Rectal smooth muscle tissue (tissue), 1 donor: ENCODE results near the gene UROD.
"Not testable (repeated sequence)": the region's sequence is repeated elsewhere in the genome, so short reads cannot be mapped to it uniquely, and the experiment has no call there.

Source experiments
- H3K27ac ChIP-seq: one replicate; pipeline ENCODE4 v1.7.0; 2013; ENCODE audit warnings: low read depth, low read length, inconsistent platforms
- H3K27me3 ChIP-seq: one replicate; pipeline ENCODE4 v1.7.0; 2013; ENCODE audit warnings: low read length; ENCODE audit not compliant: control insufficient read depth, insufficient read depth
- H3K36me3 ChIP-seq: one replicate; pipeline ENCODE4 v1.7.0; 2013; ENCODE audit warnings: low read length; ENCODE audit not compliant: control insufficient read depth, insufficient read depth
- H3K4me1 ChIP-seq: one replicate; pipeline ENCODE4 v1.7.0; 2013; ENCODE audit warnings: low read length; ENCODE audit not compliant: control insufficient read depth, insufficient read depth
- H3K4me3 ChIP-seq: one replicate; pipeline ENCODE4 v1.7.0; 2013; ENCODE audit warnings: low read length
- H3K9ac ChIP-seq: one replicate; pipeline ENCODE4 v1.7.0; 2013; ENCODE audit warnings: low read length

Gene UROD

DNA sequence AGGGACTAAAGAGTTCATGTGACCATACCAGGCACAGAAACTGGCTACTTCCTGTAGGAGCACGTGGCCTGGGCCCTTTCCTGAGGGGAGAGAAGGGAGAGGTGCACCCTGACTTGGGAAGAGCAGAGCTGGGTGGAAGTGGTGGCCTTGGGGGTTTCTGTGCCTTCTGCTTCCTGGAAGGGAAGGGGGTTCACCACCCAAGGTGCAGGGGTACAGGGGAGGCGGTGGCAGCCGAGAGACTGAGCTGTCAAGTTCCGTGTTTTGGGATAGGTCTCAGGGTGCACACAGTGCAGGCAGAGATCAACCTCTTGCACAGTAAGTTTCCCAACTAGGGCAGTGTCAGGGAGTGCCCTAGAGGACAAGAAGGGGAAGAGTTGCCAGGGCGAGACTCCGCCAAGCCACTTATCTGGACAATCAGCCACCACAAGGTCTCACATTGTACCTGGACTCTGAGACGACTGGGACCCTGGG is 11.0 kb upstream of the UROD start:
- Histone ChIP-seq H3K27ac (no peak overlapping the region), H3K9ac (no peak overlapping the region), H3K4me1 (no peaks in the 10 kb centered on the region), H3K4me3 (no peak overlapping the region), H3K27me3 (no peaks in the 10 kb centered on the region), H3K36me3 (peaks cover 36% of the 10 kb centered on the region)

- H3K27me3 ChIP-seq, H3K4me1 ChIP-seq, H3K4me3 ChIP-seq, H3K9ac ChIP-seq, H3K27ac ChIP-seq: not testable (repeated sequence)
- H3K36me3 ChIP-seq, result peaks cover 38% of the 10 kb centered on the region
Observed at GRCh38 chr1:45001576-45001975, 10.5 kb upstream of the UROD start.

- Histone ChIP-seq H3K27me3 (no peaks in the 10 kb centered on the region), H3K36me3 (peaks cover 51% of the 10 kb centered on the region), H3K4me3 (no peak overlapping the region), H3K27ac (no peak overlapping the region), H3K9ac (no peak overlapping the region), H3K4me1 (no peaks in the 10 kb centered on the region)
Observed at GRCh38 chr1:45002650-45003645, 9.1 kb upstream of the UROD start.

- no peak overlapping the region for H3K4me3 ChIP-seq
- no peak overlapping the region for H3K27ac ChIP-seq
- H3K36me3 ChIP-seq, result peaks cover 59% of the 10 kb centered on the region
- H3K4me1 ChIP-seq, result no peaks in the 10 kb centered on the region
- no peaks in the 10 kb centered on the region for H3K27me3 ChIP-seq
- H3K9ac ChIP-seq, result no peak overlapping the region
Observed at GRCh38 chr1:45003741-45004140, 8.3 kb upstream of the UROD start.

GRCh38 chr1:45004281-45004920 is 7.7 kb upstream of the UROD start:
- no peak overlapping the region for H3K27ac ChIP-seq
- peaks cover 66% of the 10 kb centered on the region for H3K36me3 ChIP-seq
- H3K4me3 ChIP-seq, result no peak overlapping the region
- H3K9ac ChIP-seq, result no peak overlapping the region
- peaks cover under 1% of the 10 kb centered on the region for H3K4me1 ChIP-seq
- no peaks in the 10 kb centered on the region for H3K27me3 ChIP-seq

- Histone ChIP-seq H3K27ac (no peak overlapping the region), H3K4me3 (no peak overlapping the region), H3K27me3 (no peaks in the 10 kb centered on the region), H3K4me1 (peaks cover 10% of the 10 kb centered on the region), H3K36me3 (peaks cover 68% of the 10 kb centered on the region), H3K9ac (no peak overlapping the region)
Observed at GRCh38 chr1:45005761-45006160, 6.3 kb upstream of the UROD start.

- Histone ChIP-seq H3K9ac (no peak overlapping the region), H3K4me3 (no peak overlapping the region), H3K27me3 (no peaks in the 10 kb centered on the region), H3K4me1 (peaks cover 16% of the 10 kb centered on the region), H3K27ac (no peak overlapping the region), H3K36me3 (peaks cover 66% of the 10 kb centered on the region)
Observed at GRCh38 chr1:45007311-45007710, 4.7 kb upstream of the UROD start.

- no peak overlapping the region for H3K4me3 ChIP-seq
- no peak overlapping the region for H3K9ac ChIP-seq
- no peaks in the 10 kb centered on the region for H3K27me3 ChIP-seq
- H3K4me1 ChIP-seq, result peaks cover 18% of the 10 kb centered on the region
- peaks cover 60% of the 10 kb centered on the region for H3K36me3 ChIP-seq
- no peak overlapping the region for H3K27ac ChIP-seq
Observed at GRCh38 chr1:45008076-45008475, 4.0 kb upstream of the UROD start.

GRCh38 chr1:45008516-45008915 is 3.5 kb upstream of the UROD start:
- peaks cover 56% of the 10 kb centered on the region for H3K36me3 ChIP-seq
- no peaks in the 10 kb centered on the region for H3K27me3 ChIP-seq
- no peak overlapping the region for H3K27ac ChIP-seq
- H3K4me1 ChIP-seq, result peaks cover 19% of the 10 kb centered on the region
- no peak overlapping the region for H3K4me3 ChIP-seq
- H3K9ac ChIP-seq, result no peak overlapping the region

- H3K4me3 ChIP-seq, result peak overlapping the region; percentile 91
- H3K4me1 ChIP-seq, result peaks cover 21% of the 10 kb centered on the region
- no peaks in the 10 kb centered on the region for H3K27me3 ChIP-seq
- peaks cover 47% of the 10 kb centered on the region for H3K36me3 ChIP-seq
- no peak overlapping the region for H3K27ac ChIP-seq
- no peak overlapping the region for H3K9ac ChIP-seq
Observed at GRCh38 chr1:45009296-45009865, 2.7 kb upstream of the UROD start.

- Histone ChIP-seq H3K36me3 (peaks cover 46% of the 10 kb centered on the region), H3K27me3 (no peaks in the 10 kb centered on the region), H3K9ac (peak overlapping the region; percentile 29), H3K4me1 (peaks cover 28% of the 10 kb centered on the region), H3K4me3 (peak overlapping the region; percentile 91), H3K27ac (no peak overlapping the region)
Observed at GRCh38 chr1:45009956-45010854, 1.8 kb upstream of the UROD start.
